ENCODE data around the gene TACC2.

The TACC2 gene

GRCh38 chr10:121974019-121974534 lies 14.9 kb upstream of the TACC2 start:
- H3K4me3 ChIP-seq (replicated peaks; ENCODE audit: low read depth, low read length), result peak overlapping the region; percentile 79
- DNase-seq (ENCODE audit: extremely low read depth, low read depth), result no peak
- no peak for TF ChIP-seq CTCF (IDR thresholded peaks at IDR 0.05; ENCODE audit: low read depth, low read length, missing control alignments)

- peak within 1 kb of the TSS; percentile 79 for H3K4me3 ChIP-seq (replicated peaks; ENCODE audit: low read depth, low read length)
- TF ChIP-seq CTCF (IDR thresholded peaks at IDR 0.05; ENCODE audit: low read depth, low read length, missing control alignments), result no peak
These were observed 14.2 kb upstream of the TACC2 start, which contains the start of gene NSMCE4A for GRCh38 chr10:121974535-121975294. Gene NSMCE4A, minus strand, starts transcription at chr10:121975217. Its CDS starts 52 bp downstream, at chr10:121975165.

GRCh38 chr10:121975295-121976086 lies 13.5 kb upstream of the TACC2 start:
- H3K4me3 ChIP-seq (replicated peaks; ENCODE audit: low read depth, low read length), result peak overlapping the region; percentile 79
- peak; percentile 62 for TF ChIP-seq CTCF (IDR thresholded peaks at IDR 0.05; ENCODE audit: low read depth, low read length, missing control alignments)
- no peak for DNase-seq (ENCODE audit: extremely low read depth, low read depth)

More at GRCh38 chr10:121974535-121975294, 14.2 kb upstream of the TACC2 start, which contains the start of gene NSMCE4A:
- DNase-seq (ENCODE audit: extremely low read depth, low read depth), result no peak

- no peak overlapping the region for H3K4me3 ChIP-seq (replicated peaks; ENCODE audit: low read depth, low read length)
- TF ChIP-seq CTCF (IDR thresholded peaks at IDR 0.05; ENCODE audit: low read depth, low read length, missing control alignments), result no peak
- DNase-seq (ENCODE audit: extremely low read depth, low read depth), result no peak
These were observed 12.4 kb upstream of the TACC2 start for GRCh38 chr10:121976607-121977006.

- no peak for TF ChIP-seq CTCF (IDR thresholded peaks at IDR 0.05; ENCODE audit: low read depth, low read length, missing control alignments)
- no peak for DNase-seq (ENCODE audit: extremely low read depth, low read depth)
These were observed 10.5 kb upstream of the TACC2 start for GRCh38 chr10:121978511-121978910.

GRCh38 chr10:121981346-121981745 lies 7.6 kb upstream of the TACC2 start:
- DNase-seq (ENCODE audit: extremely low read depth, low read depth), result no peak
- H3K4me3 ChIP-seq (replicated peaks; ENCODE audit: low read depth, low read length), result no peak overlapping the region
- no peak for TF ChIP-seq CTCF (IDR thresholded peaks at IDR 0.05; ENCODE audit: low read depth, low read length, missing control alignments)

More at GRCh38 chr10:121978511-121978910, 10.5 kb upstream of the TACC2 start:
- no peak overlapping the region for H3K4me3 ChIP-seq (replicated peaks; ENCODE audit: low read depth, low read length)
